ENCODE measurements around the gene TAF3. TPM values are rescaled to one million over a fixed set of nuclear protein-coding genes. Genes with fewer than 3 reads are reported as not detected.

Gene TAF3
- total RNA-seq, 2 experiments from 2014 or later, result 12.2 to 17.7 TPM

DNA sequence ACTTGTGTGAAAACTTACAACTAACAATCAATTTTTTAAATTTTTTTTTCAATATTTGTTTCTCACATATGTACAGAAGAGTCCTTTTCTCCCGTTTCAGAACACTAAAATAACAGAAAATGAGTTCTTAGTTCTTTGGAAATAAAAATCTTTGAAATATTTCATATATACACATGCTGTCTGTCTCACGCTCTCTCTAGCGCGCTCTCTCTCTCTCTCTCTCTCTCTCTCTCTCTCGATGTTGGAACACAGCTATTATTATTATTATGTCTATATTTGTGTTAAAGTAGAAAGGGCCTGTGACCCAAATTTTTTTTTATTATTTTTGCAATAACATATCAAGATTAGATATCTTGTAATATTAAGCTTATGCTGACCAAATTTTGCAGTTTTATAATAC, 139.3 kb downstream of the TAF3 start:
- ChIA-PET CTCF (no interaction called here), POLR2A (no interaction called here)
- Mint-ChIP-seq H3K4me1 (peaks cover 12% of the 10 kb centered on the region), H3K27me3 (no peaks in the 10 kb centered on the region), H3K27ac (no peak overlapping the region), H3K4me3 (no peak overlapping the region), H3K9me3 (ENCODE audit: low read depth) (no peaks in the 10 kb centered on the region), H3K36me3 (ENCODE audit: low read depth) (no peaks in the 10 kb centered on the region)
- no peak for ATAC-seq
- DNase-seq, result no peak
- intact Hi-C loops (cut with DNase I, micrococcal nuclease), result no loop called here

DNA sequence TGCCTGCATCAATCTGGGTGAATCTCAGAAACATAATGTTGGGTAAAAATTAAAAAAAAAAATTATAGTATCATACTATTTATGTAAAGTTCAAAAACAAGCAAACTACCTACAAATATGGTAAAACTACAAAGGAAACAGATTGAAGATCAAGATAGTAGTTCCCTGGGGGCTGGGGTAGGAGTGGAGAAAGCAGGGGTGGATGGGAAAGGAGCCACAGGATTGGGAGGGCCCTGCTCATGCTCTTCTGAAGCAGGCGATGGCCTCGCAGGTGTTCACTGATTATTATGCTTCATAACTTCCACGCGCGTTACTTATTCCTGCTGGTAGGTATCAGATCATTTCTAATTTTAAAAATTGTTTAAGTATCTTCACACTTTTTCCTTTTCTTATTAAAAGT, 140.1 kb downstream of the TAF3 start:
- Mint-ChIP-seq H3K27me3 (no peaks in the 10 kb centered on the region), H3K4me1 (peaks cover 12% of the 10 kb centered on the region), H3K9me3 (ENCODE audit: low read depth) (no peaks in the 10 kb centered on the region), H3K27ac (no peak overlapping the region), H3K36me3 (ENCODE audit: low read depth) (peaks cover 4% of the 10 kb centered on the region), H3K4me3 (no peak overlapping the region)
- DNase-seq, result no peak
- no peak for ATAC-seq
- intact Hi-C loops (cut with DNase I, micrococcal nuclease), result no loop called here
- CTCF ChIA-PET, result no interaction called here
- POLR2A ChIA-PET, result no interaction called here

DNA sequence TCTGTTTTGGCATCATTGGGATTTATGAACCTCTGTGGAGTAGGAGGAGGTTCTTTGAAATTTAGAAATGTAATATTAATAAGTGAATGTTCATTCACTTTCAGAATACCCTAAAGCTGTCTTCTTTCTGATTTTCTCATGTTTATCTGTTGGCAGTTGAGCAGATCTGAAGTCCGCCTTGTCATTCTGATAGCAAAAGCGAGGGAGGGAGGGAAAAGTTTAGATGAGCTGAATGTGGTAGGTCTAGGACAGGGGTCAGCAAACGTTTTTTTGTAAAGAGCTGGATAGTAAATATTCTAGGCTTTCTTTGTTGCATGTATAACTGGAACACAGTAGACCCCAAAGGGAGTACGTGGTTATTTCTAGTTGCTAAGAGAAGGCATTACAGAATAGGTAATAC, 141.8 kb downstream of the TAF3 start:
- intact Hi-C loops (cut with DNase I, micrococcal nuclease), result no loop called here
- Mint-ChIP-seq H3K4me3 (no peak overlapping the region), H3K27ac (no peak overlapping the region), H3K36me3 (ENCODE audit: low read depth) (peaks cover 19% of the 10 kb centered on the region), H3K9me3 (ENCODE audit: low read depth) (no peaks in the 10 kb centered on the region), H3K4me1 (peaks cover 12% of the 10 kb centered on the region), H3K27me3 (no peaks in the 10 kb centered on the region)
- DNase-seq, result no peak
- ChIA-PET POLR2A (no interaction called here), CTCF (no interaction called here)
- ATAC-seq, result no peak

DNA sequence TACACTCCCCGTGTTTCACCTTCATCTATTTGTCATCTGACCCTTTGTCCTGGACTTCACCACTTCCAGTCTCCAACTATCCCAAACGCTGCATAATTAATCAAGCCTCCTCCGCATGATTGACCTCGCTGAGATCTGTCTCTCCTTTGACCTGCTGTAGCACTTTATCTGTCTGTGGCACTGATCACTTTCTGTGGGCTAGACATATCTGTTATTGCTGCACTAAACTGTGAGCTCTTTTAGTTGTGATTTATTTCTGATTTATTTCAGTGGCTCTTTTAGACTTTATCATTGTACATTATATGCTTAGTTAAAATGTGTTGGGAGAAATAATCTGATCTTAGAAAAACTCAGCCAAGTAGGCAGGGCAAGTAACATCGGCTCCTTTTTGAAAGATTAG, 144.3 kb downstream of the TAF3 start:
- ATAC-seq (no peak), DNase-seq (no peak)
- Mint-ChIP-seq H3K4me3 (no peak overlapping the region), H3K9me3 (ENCODE audit: low read depth) (no peaks in the 10 kb centered on the region), H3K27ac (no peak overlapping the region), H3K27me3 (no peaks in the 10 kb centered on the region), H3K4me1 (no peaks in the 10 kb centered on the region), H3K36me3 (ENCODE audit: low read depth) (peaks cover 27% of the 10 kb centered on the region)
- ChIA-PET POLR2A (no interaction called here), CTCF (no interaction called here)
- intact Hi-C loops (cut with DNase I, micrococcal nuclease), result no loop called here

DNA sequence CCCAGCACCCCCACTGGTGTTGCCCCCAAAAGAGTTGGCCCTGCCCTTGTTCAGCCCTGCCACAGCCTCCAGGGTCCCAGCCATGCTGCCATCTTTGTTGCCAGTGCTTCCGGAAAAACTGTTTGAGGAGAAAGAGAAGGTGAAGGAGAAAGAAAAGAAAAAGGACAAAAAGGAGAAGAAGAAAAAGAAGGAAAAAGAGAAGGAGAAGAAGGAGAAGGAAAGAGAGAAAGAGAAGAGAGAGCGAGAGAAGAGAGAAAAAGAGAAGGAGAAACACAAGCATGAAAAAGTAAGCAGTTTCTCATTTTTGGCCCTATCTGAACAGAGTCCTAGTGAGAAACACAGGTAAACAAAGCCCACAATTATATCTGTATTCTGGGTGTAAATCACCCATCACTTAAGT, 147.2 kb downstream of the TAF3 start:
- intact Hi-C loops (cut with DNase I, micrococcal nuclease), result no loop called here
- no peaks in the 10 kb centered on the region for H3K4me1 Mint-ChIP-seq
- H3K9me3 Mint-ChIP-seq (ENCODE audit: low read depth), result no peaks in the 10 kb centered on the region
- no peak overlapping the region for H3K4me3 Mint-ChIP-seq
- POLR2A ChIA-PET, result no interaction called here
- CTCF ChIA-PET, result no interaction called here
- no peaks in the 10 kb centered on the region for H3K27me3 Mint-ChIP-seq
- no peak for DNase-seq
- no peak for ATAC-seq
- H3K36me3 Mint-ChIP-seq (ENCODE audit: low read depth), result peaks cover 31% of the 10 kb centered on the region
- peak overlapping the region; percentile 45 for H3K27ac Mint-ChIP-seq

DNA sequence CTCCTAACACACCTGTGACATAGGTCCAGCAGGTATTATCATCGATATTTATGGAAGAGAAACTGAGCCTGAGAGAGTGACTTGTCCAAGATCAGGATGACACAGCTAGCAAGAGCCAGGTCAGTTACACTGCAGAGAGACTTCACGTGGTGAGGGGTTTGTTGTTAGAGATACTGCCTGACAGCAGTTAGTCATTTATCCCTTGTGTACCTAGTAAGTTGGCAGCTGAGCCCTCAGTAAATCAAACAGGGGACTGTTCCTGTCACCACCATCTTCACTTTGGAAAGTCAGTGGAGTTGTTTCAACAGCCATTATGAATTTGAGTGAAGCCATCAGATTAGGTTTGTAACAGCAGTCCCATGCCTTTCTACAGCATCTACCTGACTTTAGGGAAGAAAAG, 148.7 kb downstream of the TAF3 start:
- POLR2A ChIA-PET, result no interaction called here
- H3K27me3 Mint-ChIP-seq, result no peaks in the 10 kb centered on the region
- no peak for ATAC-seq
- CTCF ChIA-PET, result interaction anchor here (0.7 kb wide), 1 partner anchor 268 kb away, joined by 3 read pairs; no protein-coding TSS in a partner anchor
- intact Hi-C loops (cut with DNase I, micrococcal nuclease), result no loop called here
- no peak overlapping the region for H3K27ac Mint-ChIP-seq
- H3K4me3 Mint-ChIP-seq, result no peak overlapping the region
- no peak for DNase-seq
- H3K4me1 Mint-ChIP-seq, result no peaks in the 10 kb centered on the region
- H3K36me3 Mint-ChIP-seq (ENCODE audit: low read depth), result peaks cover 33% of the 10 kb centered on the region
- no peaks in the 10 kb centered on the region for H3K9me3 Mint-ChIP-seq (ENCODE audit: low read depth)

DNA sequence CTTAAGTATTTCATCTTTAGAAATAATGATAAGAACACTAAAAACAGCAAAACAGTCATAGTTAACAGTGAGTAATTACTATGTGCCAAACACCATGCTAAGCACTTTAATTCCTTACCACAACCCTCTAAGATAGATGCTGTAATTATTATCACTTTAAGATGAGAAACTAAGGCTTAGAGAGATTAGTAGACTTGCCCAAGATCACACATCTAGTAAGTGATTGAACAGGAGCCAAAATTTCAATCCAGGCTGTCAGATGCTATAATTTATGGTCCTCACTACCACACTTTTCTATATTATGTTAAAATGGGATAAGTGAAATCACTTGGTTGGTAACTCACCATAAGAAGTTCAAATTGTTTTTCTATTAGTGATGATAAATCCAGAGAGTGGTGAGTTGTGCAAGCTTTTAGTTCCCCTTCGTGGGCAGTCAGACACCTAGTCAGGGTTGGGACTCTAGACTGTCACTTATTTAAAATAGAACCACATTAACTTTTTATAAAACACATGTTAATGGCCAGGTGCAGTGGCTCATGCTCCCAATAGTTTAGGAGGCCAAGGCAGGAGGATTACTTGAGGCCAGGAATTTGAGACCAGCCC, 150.3 kb downstream of the TAF3 start:
- ATAC-seq, result no peak

DNA sequence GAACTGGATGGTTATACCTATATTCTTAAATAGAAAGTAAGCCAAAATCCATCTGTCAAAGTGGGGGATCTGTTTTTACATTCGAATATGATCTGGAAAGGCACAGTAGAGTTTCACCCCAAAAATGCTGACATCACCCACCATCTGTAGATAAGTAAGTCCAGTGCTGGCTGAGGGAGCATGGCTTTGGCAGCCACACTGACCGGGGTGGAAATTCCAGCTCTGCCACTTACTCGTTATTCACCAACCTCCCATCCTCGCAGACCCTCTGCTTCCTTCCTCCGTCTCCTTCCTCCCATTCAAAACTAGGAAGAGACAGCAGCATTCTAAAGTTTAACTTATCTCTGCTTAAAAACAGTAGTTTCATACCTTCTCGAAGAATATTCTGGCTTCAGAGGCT, 151.3 kb downstream of the TAF3 start:
- peaks cover 24% of the 10 kb centered on the region for H3K36me3 Mint-ChIP-seq (ENCODE audit: low read depth)
- H3K9me3 Mint-ChIP-seq (ENCODE audit: low read depth), result no peaks in the 10 kb centered on the region
- POLR2A ChIA-PET, result no interaction called here
- H3K4me1 Mint-ChIP-seq, result no peaks in the 10 kb centered on the region
- no peak overlapping the region for H3K4me3 Mint-ChIP-seq
- ATAC-seq (no peak), DNase-seq (no peak)
- CTCF ChIA-PET, result no interaction called here
- H3K27ac Mint-ChIP-seq, result no peak overlapping the region
- intact Hi-C loops (cut with DNase I, micrococcal nuclease), result no loop called here
- no peaks in the 10 kb centered on the region for H3K27me3 Mint-ChIP-seq

More for the DNA sequence above, 150.3 kb downstream of the TAF3 start:
- no peak for DNase-seq
- H3K27me3 Mint-ChIP-seq, result no peaks in the 10 kb centered on the region
- ChIA-PET CTCF (no interaction called here), POLR2A (no interaction called here)
- no peak overlapping the region for H3K27ac Mint-ChIP-seq
- no peak overlapping the region for H3K4me3 Mint-ChIP-seq
- peaks cover 29% of the 10 kb centered on the region for H3K36me3 Mint-ChIP-seq (ENCODE audit: low read depth)
- no peaks in the 10 kb centered on the region for H3K4me1 Mint-ChIP-seq
- H3K9me3 Mint-ChIP-seq (ENCODE audit: low read depth), result no peaks in the 10 kb centered on the region
- intact Hi-C loops (cut with DNase I, micrococcal nuclease), result no loop called here

DNA sequence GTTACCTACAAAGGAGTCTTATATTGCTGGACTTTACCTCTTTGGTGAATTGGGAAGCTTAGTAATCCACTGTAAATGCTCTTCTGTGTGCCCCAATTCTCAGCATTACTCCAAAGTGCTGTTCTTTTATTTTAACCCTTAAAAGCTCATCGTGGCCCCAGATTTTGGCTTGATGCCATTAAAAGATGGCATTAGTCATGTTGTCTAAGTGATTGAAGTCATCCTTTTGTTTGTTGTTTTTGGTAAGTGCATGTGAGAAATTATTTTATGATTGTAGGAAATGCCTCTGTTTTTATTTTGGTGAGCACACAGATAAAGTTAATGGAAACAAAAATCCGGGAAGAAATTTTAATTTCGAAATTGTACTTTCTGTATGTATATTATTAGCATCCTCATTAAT, 153.6 kb downstream of the TAF3 start:
- POLR2A ChIA-PET, result no interaction called here
- intact Hi-C loops (cut with DNase I, micrococcal nuclease), result no loop called here
- CTCF ChIA-PET, result interaction anchor here (1.1 to 1.3 kb wide), 2 partner anchors 12 to 24 kb away, joined by 3 read pairs; no protein-coding TSS in a partner anchor

DNA sequence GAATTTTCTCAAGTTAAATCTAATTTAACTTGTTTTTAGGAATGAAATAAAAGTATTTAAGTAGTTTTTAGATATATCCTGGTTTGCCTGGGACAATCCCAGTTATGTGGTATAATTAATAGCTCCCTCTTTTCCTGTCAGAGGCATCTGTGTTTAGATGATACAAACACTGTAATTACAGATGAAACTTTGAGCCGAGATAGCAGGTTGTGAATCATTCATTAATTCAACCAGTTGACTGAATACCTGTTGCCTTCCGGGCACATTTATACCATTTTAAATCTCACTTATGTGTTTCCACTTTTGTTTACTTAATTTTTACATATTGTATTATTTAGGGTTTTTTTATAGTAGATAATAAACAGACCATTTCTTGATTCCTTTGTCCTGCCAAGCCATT, 154.1 kb downstream of the TAF3 start:
- ChIA-PET POLR2A (no interaction called here), CTCF (interaction anchor here (1.3 kb wide), 1 partner anchor 24 kb away, joined by 3 read pairs; no protein-coding TSS in a partner anchor)
- no peak overlapping the region for H3K4me3 Mint-ChIP-seq
- ATAC-seq, result no peak
- peaks cover 22% of the 10 kb centered on the region for H3K36me3 Mint-ChIP-seq (ENCODE audit: low read depth)
- no peaks in the 10 kb centered on the region for H3K9me3 Mint-ChIP-seq (ENCODE audit: low read depth)
- no peak overlapping the region for H3K27ac Mint-ChIP-seq
- H3K4me1 Mint-ChIP-seq, result no peaks in the 10 kb centered on the region
- no peaks in the 10 kb centered on the region for H3K27me3 Mint-ChIP-seq
- intact Hi-C loops (cut with DNase I, micrococcal nuclease), result no loop called here
- DNase-seq, result no peak

More for the DNA sequence above, 153.6 kb downstream of the TAF3 start:
- no peak for DNase-seq
- H3K27me3 Mint-ChIP-seq, result no peaks in the 10 kb centered on the region
- no peak overlapping the region for H3K27ac Mint-ChIP-seq
- H3K36me3 Mint-ChIP-seq (ENCODE audit: low read depth), result peaks cover 18% of the 10 kb centered on the region
- ATAC-seq, result no peak
- no peaks in the 10 kb centered on the region for H3K9me3 Mint-ChIP-seq (ENCODE audit: low read depth)
- H3K4me3 Mint-ChIP-seq, result no peak overlapping the region
- H3K4me1 Mint-ChIP-seq, result no peaks in the 10 kb centered on the region

DNA sequence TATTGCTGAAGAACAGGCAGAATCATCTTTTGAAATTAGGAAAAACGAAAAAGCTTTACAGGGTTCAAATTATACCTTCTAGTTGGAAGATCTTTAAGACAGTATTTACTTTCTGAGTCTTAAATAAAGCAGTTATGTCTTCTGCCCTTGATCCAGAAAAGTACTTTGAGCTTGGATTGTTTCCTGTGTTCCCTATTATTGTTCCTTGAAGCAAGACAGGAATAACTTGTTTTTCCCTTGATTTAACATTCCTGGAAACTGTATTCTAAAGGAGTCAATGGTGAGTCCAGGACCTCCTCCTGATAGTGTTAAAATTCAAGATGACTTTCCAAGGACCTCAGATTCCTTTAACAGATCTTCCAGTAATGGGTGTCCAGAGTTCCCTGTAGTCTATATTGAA, 161.9 kb downstream of the TAF3 start:
- ChIA-PET POLR2A (no interaction called here), CTCF (no interaction called here)
- no peaks in the 10 kb centered on the region for H3K27me3 Mint-ChIP-seq
- DNase-seq, result no peak
- intact Hi-C loops (cut with DNase I, micrococcal nuclease), result no loop called here
- H3K36me3 Mint-ChIP-seq (ENCODE audit: low read depth), result peaks cover 23% of the 10 kb centered on the region
- H3K9me3 Mint-ChIP-seq (ENCODE audit: low read depth), result no peaks in the 10 kb centered on the region
- no peak overlapping the region for H3K27ac Mint-ChIP-seq
- no peak for ATAC-seq
- no peaks in the 10 kb centered on the region for H3K4me1 Mint-ChIP-seq
- no peak overlapping the region for H3K4me3 Mint-ChIP-seq

DNA sequence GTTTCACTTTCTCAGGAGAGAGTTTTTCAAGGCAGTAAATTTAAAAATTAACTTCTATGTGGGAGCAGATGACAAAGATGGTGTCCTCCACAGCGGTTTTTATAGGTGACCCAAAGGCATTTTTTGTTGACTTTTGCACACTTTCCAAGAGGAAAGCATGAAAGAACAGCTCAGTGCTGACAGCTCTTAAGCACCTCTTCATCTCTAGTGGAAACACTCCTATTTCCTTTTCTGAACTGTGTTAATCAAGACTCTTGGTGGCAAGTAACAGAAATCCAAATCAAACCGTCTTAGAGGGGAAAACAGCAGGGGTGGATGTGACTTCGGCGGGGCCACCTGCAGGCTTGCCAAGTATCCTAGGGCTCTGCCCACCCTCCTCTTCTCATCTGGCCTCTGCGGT, 164.4 kb downstream of the TAF3 start:
- ChIA-PET POLR2A (no interaction called here), CTCF (no interaction called here)
- intact Hi-C loops (cut with DNase I, micrococcal nuclease), result no loop called here
- Mint-ChIP-seq H3K27me3 (no peaks in the 10 kb centered on the region), H3K9me3 (ENCODE audit: low read depth) (no peaks in the 10 kb centered on the region), H3K4me3 (no peak overlapping the region), H3K27ac (no peak overlapping the region), H3K4me1 (no peaks in the 10 kb centered on the region), H3K36me3 (ENCODE audit: low read depth) (peaks cover 23% of the 10 kb centered on the region)
- no peak for DNase-seq
- ATAC-seq, result no peak

DNA sequence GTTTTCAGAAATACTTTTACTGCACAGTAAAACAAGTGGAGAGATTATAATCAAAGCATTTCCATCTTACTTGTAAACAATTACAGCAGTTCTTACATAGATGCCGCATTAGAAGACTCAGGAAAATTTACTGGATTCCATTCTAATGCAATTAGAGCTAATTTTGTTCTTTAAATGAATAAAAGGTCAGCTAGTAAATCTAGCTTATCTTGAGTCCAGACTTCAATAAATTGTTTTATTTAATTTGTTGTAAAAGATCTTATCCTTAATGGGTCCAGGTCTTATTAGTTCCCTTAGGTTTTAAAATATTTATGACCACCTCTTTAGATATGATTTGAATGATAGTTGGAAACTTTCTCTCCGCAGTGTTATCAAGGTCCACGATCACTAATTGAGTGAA, 166.0 kb downstream of the TAF3 start:
- H3K9me3 Mint-ChIP-seq (ENCODE audit: low read depth), result no peaks in the 10 kb centered on the region
- no peak for ATAC-seq
- intact Hi-C loops (cut with DNase I, micrococcal nuclease), result no loop called here
- ChIA-PET CTCF (interaction anchor here (1.1 to 1.3 kb wide), 2 partner anchors 9 to 13 kb away, joined by 3 read pairs; no protein-coding TSS in a partner anchor), POLR2A (no interaction called here)
- H3K27ac Mint-ChIP-seq, result no peak overlapping the region
- no peaks in the 10 kb centered on the region for H3K27me3 Mint-ChIP-seq
- H3K36me3 Mint-ChIP-seq (ENCODE audit: low read depth), result peaks cover 19% of the 10 kb centered on the region
- H3K4me3 Mint-ChIP-seq, result no peak overlapping the region
- no peaks in the 10 kb centered on the region for H3K4me1 Mint-ChIP-seq
- DNase-seq, result no peak
